GM12878 (cell line): Measurements from ENCODE around the gene SIK3. TPM values are rescaled to one million over a fixed set of nuclear protein-coding genes. Genes with fewer than 3 reads are reported as not detected.

Experiments
- ATAC-seq: fragments of 200-7000 bp; cut with Tn5 transposase; 3 replicates; pipeline ENCODE4 v1.9.1; 2020; ENCODE audit warnings: mild to moderate bottlenecking, moderate library complexity
- BruUV-seq: library from RNA; stranded (reverse); fragments of 400-500 nt; replicated peaks from 2 replicates; lab custom pipeline; 2021; lab: Mats Ljungman, UMichigan
- CTCF ChIA-PET: fragments of 300-600 bp; sonication (Branson Sonifier 250); formaldehyde crosslinking; extraction: SDS; loops from one replicate; lab custom pipeline; 2021; ENCODE audit warnings: inconsistent platforms; lab: Yijun Ruan, JAX
- POLR2A ChIA-PET: fragments of 350-600 bp; formaldehyde crosslinking; extraction: SDS; loops from one replicate; lab custom pipeline; 2021; ENCODE audit warnings: inconsistent platforms; lab: Charles Lee
- RAD21 ChIA-PET: fragments of 300-600 bp; sonication (Branson Sonifier 250); formaldehyde crosslinking; loops from one replicate; lab custom pipeline; 2023; ENCODE audit warnings: antibody characterized with exemption; ENCODE audit not compliant: unreplicated experiment; lab: Charles Lee
- SMC1A ChIA-PET: fragments of 300-600 bp; sonication (Branson Sonifier 250); formaldehyde crosslinking; loops from one replicate; lab custom pipeline; 2023; ENCODE audit not compliant: unreplicated experiment, uncharacterized antibody; lab: Charles Lee
- DNase-seq: peaks from one replicate; pipeline ENCODE4 v3.0.0-alpha.2; 2011; ENCODE audit warnings: low read depth, low spot score
- FAIRE-seq: peaks from 3 replicates; lab custom pipeline; 2011; peaks lifted over from hg19 to GRCh38; lab: Jason Lieb, UNC
- H2AFZ ChIP-seq: 2 replicates; pipeline ENCODE4 v1.6.0; 2011; ENCODE audit warnings: low read depth, low read length, control low read depth; ENCODE audit not compliant: control insufficient read depth
- H3K27ac ChIP-seq: 2 replicates; pipeline ENCODE4 v1.5.1; 2011; ENCODE audit warnings: control low read depth; ENCODE audit not compliant: control insufficient read depth, insufficient read depth
- H3K27me3 ChIP-seq, 2 experiments: replicated peaks in 1 of 2; 2 replicates each; pipeline versions ENCODE4 v1.6.0 to v1.6.1; 2011; ENCODE audit warnings: low read length in 1 of 2; ENCODE audit not compliant: control insufficient read depth in 2 of 2, insufficient read depth in 2 of 2
- H3K36me3 ChIP-seq, 2 experiments: 2 replicates each; pipeline ENCODE4 v1.5.1; 2011; ENCODE audit warnings: low read length in 1 of 2; ENCODE audit not compliant: control insufficient read depth in 2 of 2, insufficient read depth in 2 of 2
- H3K4me1 ChIP-seq: 2 replicates; pipeline ENCODE4 v1.6.1; 2011; ENCODE audit warnings: mild to moderate bottlenecking, low read length, moderate library complexity, mixed read lengths; ENCODE audit not compliant: control insufficient read depth, insufficient read depth
- H3K4me2 ChIP-seq: 2 replicates; pipeline ENCODE4 v1.6.0; 2011; ENCODE audit warnings: control low read depth; ENCODE audit not compliant: control insufficient read depth, insufficient read depth
- H3K4me3 ChIP-seq: fragments of 200-600 bp; sonication (generic); 2 replicates; pipeline ENCODE4 v1.5.1; 2016
- H3K79me2 ChIP-seq: 2 replicates; pipeline ENCODE4 v1.6.0; 2011; ENCODE audit warnings: low read length; ENCODE audit not compliant: control insufficient read depth, insufficient read depth
- H3K9ac ChIP-seq: 2 replicates; pipeline ENCODE4 v1.8.0; 2011; ENCODE audit warnings: low read length, control low read depth, mixed read lengths; ENCODE audit not compliant: control insufficient read depth, insufficient read depth
- H3K9me3 ChIP-seq: replicated peaks from 3 replicates; pipeline ENCODE4 v1.5.1; 2011; ENCODE audit warnings: mild to moderate bottlenecking, low read length; ENCODE audit not compliant: control insufficient read depth, insufficient read depth
- H4K20me1 ChIP-seq: 2 replicates; pipeline ENCODE4 v1.6.0; 2011; ENCODE audit not compliant: control insufficient read depth, insufficient read depth
- ASH2L ChIP-seq: fragments of 300-600, 200-600 bp; sonication (generic); IDR thresholded peaks from 2 replicates; pipeline ENCODE4 v1.6.1; 2017; ENCODE audit warnings: low read depth, mild to moderate bottlenecking, borderline replicate concordance
- ATF3 ChIP-seq: IDR thresholded peaks from 2 replicates; pipeline ENCODE4 v1.6.1; 2011; ENCODE audit warnings: low read depth, mild to moderate bottlenecking, low read length, moderate library complexity, borderline replicate concordance; ENCODE audit errors: extremely low read depth
- BHLHE40 ChIP-seq, 2 experiments: fragments of 450-650 bp in 1 of 2; IDR thresholded peaks; 2 replicates each; pipeline ENCODE4 v1.6.1; 2011 to 2017; ENCODE audit warnings: low read depth in 2 of 2, borderline replicate concordance in 1 of 2, improper control_type of control experiment in 1 of 2, low read length in 1 of 2, mild to moderate bottlenecking in 1 of 2
- E2F4 ChIP-seq: IDR thresholded peaks from 2 replicates; pipeline ENCODE4 v1.6.1; 2012; ENCODE audit warnings: low read depth, low read length, improper control_type of control experiment
- EGR1 ChIP-seq, 2 experiments: IDR thresholded peaks; 1 replicate in 1 of 2; 2 replicates in 1 of 2; pipeline ENCODE4 v1.6.1; 2011 to 2012; ENCODE audit warnings: low read depth in 2 of 2, low read length in 2 of 2, borderline replicate concordance in 1 of 2, mild to moderate bottlenecking in 1 of 2, moderate library complexity in 1 of 2
- EP300 ChIP-seq, 2 experiments: fragments of 150-350 bp in 1 of 2; IDR thresholded peaks; 2 replicates each; pipeline ENCODE4 v1.6.1; 2011 to 2012; ENCODE audit warnings: low read depth in 2 of 2, low read length in 2 of 2, borderline replicate concordance in 1 of 2, improper control_type of control experiment in 1 of 2, inconsistent platforms in 1 of 2; ENCODE audit not compliant: control insufficient read depth in 1 of 2
- HDAC6 ChIP-seq: fragments of 200-600 bp; sonication (generic); IDR thresholded peaks from one replicate; pipeline ENCODE4 v1.8.0; 2017; ENCODE audit warnings: antibody characterized with exemption; ENCODE audit not compliant: unreplicated experiment
- HSF1 ChIP-seq: fragments of 150-350 bp; IDR thresholded peaks from 2 replicates; pipeline ENCODE4 v1.6.1; 2014; ENCODE audit warnings: mild to moderate bottlenecking, low read depth, low read length
- KDM1A ChIP-seq: fragments of 200-600 bp; sonication (generic); IDR thresholded peaks from 2 replicates; pipeline ENCODE4 v1.6.1; 2016; ENCODE audit warnings: borderline replicate concordance
- NBN ChIP-seq: fragments of 450-650 bp; IDR thresholded peaks from 2 replicates; pipeline ENCODE4 v1.6.1; 2016
- NRF1 ChIP-seq: conservative IDR thresholded peaks from 2 replicates; pipeline ENCODE4 v1.6.1; 2011; ENCODE audit warnings: mild to moderate bottlenecking, low read depth, low read length, improper control_type of control experiment
- RFX5 ChIP-seq: IDR thresholded peaks from 2 replicates; pipeline ENCODE4 v1.6.1; 2011; ENCODE audit warnings: low read depth, low read length, improper control_type of control experiment
- SUZ12 ChIP-seq: fragments of 200-600 bp; sonication (generic); IDR thresholded peaks from one replicate; pipeline ENCODE4 v1.6.1; 2018; ENCODE audit warnings: antibody characterized with exemption, mild to moderate bottlenecking; ENCODE audit not compliant: unreplicated experiment
- TARDBP ChIP-seq: IDR thresholded peaks from 2 replicates; pipeline ENCODE4 v1.6.1; 2016; ENCODE audit warnings: borderline replicate concordance
- ZBTB4 ChIP-seq: fragments of 450-650 bp; formaldehyde crosslinking; IDR thresholded peaks from 2 replicates; pipeline ENCODE4 v1.4.0; 2022; ENCODE audit warnings: mild to moderate bottlenecking, moderate library complexity
- WGBS: methylation state at CpG from one replicate; pipeline ENCODE4 v1.1.6; 2016; ENCODE audit warnings: low lambda C conversion rate; ENCODE audit not compliant: insufficient replicate concordance, insufficient coverage; ENCODE audit errors: missing lambda C conversion rate; 5-methylcytosine and 5-hydroxymethylcytosine counted together
- in situ Hi-C: fragments of 300-500 bp; cut with MboI; formaldehyde crosslinking; loops from 9 replicates; pipeline ENCODE4 v1.14.3; 2018; ENCODE audit warnings: mixed read lengths
- intact Hi-C: fragments of 100-400 bp; cut with micrococcal nuclease; formaldehyde crosslinking; loops from one replicate; pipeline ENCODE4 v1.14.2; 2022; ENCODE audit not compliant: unreplicated experiment
- polyA plus RNA-seq, 11 experiments: library from polyadenylated mRNA; depleted of rRNA in 4 of 11; unstranded in 6 of 11; stranded (reverse) in 5 of 11; fragments of >200 nt; fragmentation: Nextera tagmentation in 4 of 11; fragmentation: Illumina TruSeq in 1 of 11; extraction: Ambion mirVana in 4 of 11; extraction: Trizol in 1 of 11; gene quantifications; 1 replicate in 1 of 11; 2 replicates in 10 of 11; pipeline versions ENCODE4 v1.2.1 to v1.2.3, GENCODE V29; 2011 to 2016; ENCODE audit warnings: inconsistent platforms in 2 of 11, missing spikeins in 2 of 11, low read depth in 1 of 11
- total RNA-seq, 4 experiments: library from RNA; depleted of rRNA in 3 of 4; stranded (reverse); fragments of >200 nt in 3 of 4; fragmentation: Illumina TruSeq in 1 of 4; extraction: Trizol in 1 of 4; gene quantifications; 2 replicates each; pipeline versions ENCODE4 v1.2.1 to v1.2.3, GENCODE V29; 2013 to 2021

SIK3 gene
- total and polyA plus RNA-seq, 10 of the 15 experiments (the other 5 are each of a cell fraction or from before 2014, with no cell fraction given), result 2.5 to 31.9 (median 11.1) TPM

- Histone ChIP-seq H3K27me3 (no peaks in the 10 kb centered on the region), H3K27ac (peak overlapping the region; percentile 53), H3K4me1 (peaks cover 57% of the 10 kb centered on the region), H3K9ac (no peak overlapping the region), H3K79me2 (peaks cover 30% of the 10 kb centered on the region), H2AFZ (no peak overlapping the region), H4K20me1 (no peaks in the 10 kb centered on the region; the same call in 1 of the 2 replicates), H3K9me3 (no peaks in the 10 kb centered on the region), H3K4me2 (no peak overlapping the region), H3K4me3 (no peak overlapping the region), H3K36me3 (no peaks in the 10 kb centered on the region)
- CTCF ChIA-PET, result no interaction called here
- DNase-seq, result no peak
- no peak for FAIRE-seq
- POLR2A ChIA-PET, result interaction anchor here (0.6 to 0.7 kb wide), 3 partner anchors 13 to 178 kb away, joined by 3 to 4 read pairs (median 3); no protein-coding TSS in a partner anchor
- ATAC-seq, result peak; percentile 19
- intact Hi-C loops, result loop anchor here (2.0 to 5.0 kb wide), 2 partner anchors 40 to 54 kb away; no protein-coding TSS in a partner anchor
- BruUV-seq, result no TSS peak
- RAD21 ChIA-PET, result interaction anchor here (2.8 kb wide), 1 partner anchor 40 kb away, joined by 9 read pairs; no protein-coding TSS in a partner anchor
- 35% methylated on average over 3 of the region's 3 CpGs for WGBS
- in situ Hi-C loops, result no loop called here
- TF ChIP-seq ASH2L, result no peak
- no peak for TF ChIP-seq NRF1
- no peak for TF ChIP-seq TARDBP
- no peak for TF ChIP-seq EGR1 (IDR thresholded peaks at IDR 0.05; ENCODE audit: borderline replicate concordance in 1 of 2, low read depth in 2 of 2, low read length in 2 of 2)
- no peak for TF ChIP-seq HSF1
- TF ChIP-seq NBN, result no peak
- TF ChIP-seq BHLHE40 (IDR thresholded peaks at IDR 0.05; ENCODE audit: borderline replicate concordance in 1 of 2, low read depth in 2 of 2, low read length in 1 of 2), result no peak
- TF ChIP-seq SUZ12, result no peak
- TF ChIP-seq EP300 (IDR thresholded peaks at IDR 0.05; ENCODE audit: borderline replicate concordance in 1 of 2, control insufficient read depth in 1 of 2, low read depth in 2 of 2, low read length in 2 of 2), result no peak
- TF ChIP-seq KDM1A, result no peak
- TF ChIP-seq RFX5, result no peak
- no peak for TF ChIP-seq ZBTB4 (CRISPR knock-in tag)
- no peak for TF ChIP-seq E2F4
- no peak for TF ChIP-seq HDAC6
- no peak for TF ChIP-seq ATF3
- SMC1A ChIA-PET, result interaction anchor here (2.4 kb wide), 1 partner anchor 74 kb away, joined by 8 read pairs; no protein-coding TSS in a partner anchor
These were observed 75.0 kb downstream of the SIK3 start for GRCh38 chr11:117023178-117023577.
